Uterus (tissue), 4 donors: ENCODE results near the gene SCYGR1. TPM values are rescaled to one million over a fixed set of nuclear protein-coding genes. Genes with fewer than 3 reads are reported as not detected.

Experiments used
- DNase-seq, 2 donors: peaks; one replicate each; pipeline ENCODE4 v3.0.0-alpha.2; 2019 to 2020
- H3K27ac ChIP-seq, 2 donors: fragments of 200-600 bp; sonication (generic); 1 replicate in 1 of 2; 2 replicates in 1 of 2; pipeline ENCODE4 v1.5.1; 2016 to 2018
- H3K27me3 ChIP-seq, 2 donors: fragments of 200-600 bp; sonication (generic); one replicate each; pipeline ENCODE4 v1.5.1; 2018 to 2019; ENCODE audit warnings: control low read depth in 1 of 2
- H3K36me3 ChIP-seq, 2 donors: fragments of 200-600 bp; sonication (generic); one replicate each; pipeline ENCODE4 v1.5.1; 2019; ENCODE audit warnings: control low read depth in 1 of 2
- H3K4me1 ChIP-seq, 2 donors: fragments of 200-600 bp; sonication (generic); one replicate each; pipeline ENCODE4 v1.5.1; 2018 to 2019; ENCODE audit warnings: control low read depth in 1 of 2
- H3K4me3 ChIP-seq, 2 donors: fragments of 200-600 bp; sonication (generic); 1 replicate in 1 of 2; 2 replicates in 1 of 2; pipeline ENCODE4 v1.5.1; 2018 to 2019; ENCODE audit warnings: mild to moderate bottlenecking in 1 of 2
- H3K9me3 ChIP-seq, 2 donors: fragments of 200-600 bp; sonication (generic); one replicate each; pipeline ENCODE4 v1.5.1; 2019; ENCODE audit warnings: control low read depth in 1 of 2
- CTCF ChIP-seq, 4 experiments: fragments of 200-600 bp in 2 of 4; fragments of 450-650 bp in 2 of 4; sonication (generic) in 2 of 4; IDR thresholded peaks; one replicate each; pipeline ENCODE4 v1.5.1; 2016 to 2019; ENCODE audit warnings: antibody characterized with exemption in 4 of 4, mild to moderate bottlenecking in 2 of 4, moderate library complexity in 1 of 4
- POLR2A ChIP-seq, 2 donors: fragments of 450-650 bp; IDR thresholded peaks; one replicate each; pipeline ENCODE4 v1.6.1; 2016; ENCODE audit warnings: antibody characterized with exemption in 2 of 2, mild to moderate bottlenecking in 1 of 2, moderate library complexity in 1 of 2
- intact Hi-C: fragments of 100-400 bp; cut with DNase I; formaldehyde crosslinking; loops from one replicate; pipeline ENCODE4 v1.15.1; 2023; ENCODE audit warnings: low total_unique reads
- total RNA-seq, 4 donors: library from RNA; depleted of rRNA in 3 of 4; stranded (reverse); fragments of >200 nt in 3 of 4; gene quantifications; one replicate each; pipeline versions ENCODE4 v1.1.0 to v1.2.4, GENCODE V29; 2014 to 2023
- donor health status: DM: yes; HTN: yes; CAD: no.

The SCYGR1 gene
- total RNA-seq, 4 donors from 2014 or later = not detected

GRCh38 chr2:227347117-227347516 is 40.6 kb downstream of the SCYGR1 start:
- TF ChIP-seq CTCF (IDR thresholded peaks at IDR 0.05) (no peak), POLR2A (IDR thresholded peaks at IDR 0.05) (no peak)
- Histone ChIP-seq H3K9me3 (no peaks in the 10 kb centered on the region), H3K27me3 (no peaks in the 10 kb centered on the region), H3K27ac (no peak overlapping the region), H3K4me3 (no peak overlapping the region), H3K4me1 (no peaks in the 10 kb centered on the region), H3K36me3 (no peaks in the 10 kb centered on the region)
- intact Hi-C loops = no loop called here
- no peak for DNase-seq

- Histone ChIP-seq H3K27me3 (no peaks in the 10 kb centered on the region), H3K9me3 (no peaks in the 10 kb centered on the region), H3K27ac (no peak overlapping the region), H3K4me3 (no peak overlapping the region), H3K4me1 (no peaks in the 10 kb centered on the region), H3K36me3 (no peaks in the 10 kb centered on the region)
- no peak for DNase-seq
- TF ChIP-seq CTCF (IDR thresholded peaks at IDR 0.05) (no peak), POLR2A (IDR thresholded peaks at IDR 0.05) (no peak)
- intact Hi-C loops = no loop called here
Observed at GRCh38 chr2:227344231-227344630, 43.5 kb downstream of the SCYGR1 start.

- H3K36me3 ChIP-seq = no peaks in the 10 kb centered on the region
- intact Hi-C loops = no loop called here
Observed at GRCh38 chr2:227341553-227341952, 46.2 kb downstream of the SCYGR1 start.

GRCh38 chr2:227340106-227340505 is 47.6 kb downstream of the SCYGR1 start:
- Histone ChIP-seq H3K27ac (no peak overlapping the region), H3K4me3 (no peak overlapping the region), H3K4me1 (no peaks in the 10 kb centered on the region), H3K27me3 (no peaks in the 10 kb centered on the region), H3K36me3 (no peaks in the 10 kb centered on the region), H3K9me3 (no peaks in the 10 kb centered on the region)
- no peak for DNase-seq
- intact Hi-C loops = no loop called here
- no peak for TF ChIP-seq POLR2A (IDR thresholded peaks at IDR 0.05)
- no peak for TF ChIP-seq CTCF (IDR thresholded peaks at IDR 0.05)

More at GRCh38 chr2:227341553-227341952, 46.2 kb downstream of the SCYGR1 start:
- no peak for DNase-seq
- Histone ChIP-seq H3K4me3 (no peak overlapping the region), H3K27me3 (no peaks in the 10 kb centered on the region), H3K9me3 (no peaks in the 10 kb centered on the region), H3K4me1 (no peaks in the 10 kb centered on the region), H3K27ac (no peak overlapping the region)
- TF ChIP-seq POLR2A (IDR thresholded peaks at IDR 0.05) (no peak), CTCF (IDR thresholded peaks at IDR 0.05) (no peak)

GRCh38 chr2:227339098-227339599 is 48.6 kb downstream of the SCYGR1 start:
- Histone ChIP-seq H3K4me3 (no peak overlapping the region), H3K27me3 (no peaks in the 10 kb centered on the region), H3K9me3 (no peaks in the 10 kb centered on the region), H3K4me1 (no peaks in the 10 kb centered on the region), H3K27ac (no peak overlapping the region), H3K36me3 (no peaks in the 10 kb centered on the region)
- intact Hi-C loops = no loop called here
- no peak for DNase-seq
- TF ChIP-seq POLR2A (IDR thresholded peaks at IDR 0.05) = no peak
- TF ChIP-seq CTCF (IDR thresholded peaks at IDR 0.05) = no peak

Other genes with a start within 250 kb of the SCYGR1 start
- gene COL4A4, start 223.7 kb downstream of the SCYGR1 start, total RNA-seq = 1 to 10 TPM in 3 of 4 donors, under 1 TPM in 1; 0.76 to 6.4 (median 3.4) TPM
- 1 to 10 TPM in 2 of 4 donors, under 1 TPM in 2; 0.26 to 7.6 (median 3.5) TPM for gene COL4A3, start 223.3 kb downstream of the SCYGR1 start, total RNA-seq
- gene MFF, start 62.7 kb downstream of the SCYGR1 start, total RNA-seq = 10 to 100 TPM; 15.1 to 99.1 (median 88.3) TPM
- gene TM4SF20, start 8.6 kb downstream of the SCYGR1 start, total RNA-seq = not detected
- 10 to 100 TPM; 17.6 to 60.4 (median 29.9) TPM for gene AGFG1, start 84.2 kb upstream of the SCYGR1 start, total RNA-seq
- not detected for gene SCYGR2, start 210.9 kb upstream of the SCYGR1 start, total RNA-seq
- gene SCYGR3, start 226.9 kb upstream of the SCYGR1 start, total RNA-seq = not detected
- not detected for gene SCYGR4, start 229.5 kb upstream of the SCYGR1 start, total RNA-seq